CD4-positive, alpha-beta T cell (primary cell): ENCODE data around the gene GLYR1. TPM values are rescaled to one million over a fixed set of nuclear protein-coding genes. Genes with fewer than 3 reads are reported as not detected.

Experiments
- ATAC-seq: fragments of 200-7000 bp; cut with Tn5 transposase; one replicate; pipeline ENCODE4 v1.10.0; 2022; ENCODE audit warnings: mild to moderate bottlenecking; ENCODE audit not compliant: poor library complexity
- CTCF ChIA-PET: fragments of 350-600 bp; sonication (Branson Sonifier 250); formaldehyde crosslinking; loops from one replicate; lab custom pipeline; 2021; ENCODE audit warnings: antibody characterized with exemption, inconsistent platforms; lab: Charles Lee
- POLR2A ChIA-PET: fragments of 350-600 bp; sonication (Branson Sonifier 250); formaldehyde crosslinking; loops from one replicate; lab custom pipeline; 2021; ENCODE audit warnings: antibody characterized with exemption, inconsistent platforms; lab: Charles Lee
- DNase-seq, 14 experiments: peaks; one replicate each; pipeline ENCODE4 v3.0.0-alpha.2; 2013 to 2020; ENCODE audit warnings: mixed read lengths in 2 of 14
- H3K27ac ChIP-seq, 2 donors: one replicate each; pipeline versions ENCODE4 v1.5.1 to v1.7.0; 2013; ENCODE audit warnings: low read length in 2 of 2, low read depth in 1 of 2, mild to moderate bottlenecking in 1 of 2
- H3K27me3 ChIP-seq, 2 experiments: 1 replicate in 1 of 2; 2 replicates in 1 of 2; pipeline versions ENCODE4 v1.6.1 to v1.7.0; 2013; ENCODE audit warnings: low read length in 2 of 2, control low read depth in 1 of 2, mild to moderate bottlenecking in 1 of 2, moderate library complexity in 1 of 2; ENCODE audit not compliant: insufficient read depth in 2 of 2, control insufficient read depth in 1 of 2
- H3K36me3 ChIP-seq: one replicate; pipeline ENCODE4 v1.6.1; 2013; ENCODE audit warnings: low read length, control low read depth; ENCODE audit not compliant: insufficient read depth
- H3K4me1 ChIP-seq: one replicate; pipeline ENCODE4 v1.6.1; 2013; ENCODE audit warnings: low read length, control low read depth; ENCODE audit not compliant: insufficient read depth
- H3K4me3 ChIP-seq: one replicate; pipeline ENCODE4 v1.5.1; 2013; ENCODE audit warnings: mild to moderate bottlenecking, low read length, moderate library complexity
- H3K9me3 ChIP-seq, 2 experiments: 1 replicate in 1 of 2; 2 replicates in 1 of 2; pipeline versions ENCODE4 v1.6.1 to v1.7.0; 2013; ENCODE audit warnings: low read length in 2 of 2, mild to moderate bottlenecking in 2 of 2, control low read depth in 1 of 2, moderate library complexity in 1 of 2; ENCODE audit not compliant: control insufficient read depth in 1 of 2, insufficient read depth in 1 of 2
- H3K27ac Mint-ChIP-seq: one replicate; pipeline ENCODE4 v1.8.0; 2020; ENCODE audit warnings: mixed read lengths
- H3K27me3 Mint-ChIP-seq: one replicate; pipeline ENCODE4 v1.8.0; 2021; ENCODE audit warnings: mixed read lengths
- H3K36me3 Mint-ChIP-seq: one replicate; pipeline ENCODE4 v1.8.0; 2021; ENCODE audit warnings: low read depth, mixed read lengths
- H3K4me1 Mint-ChIP-seq: one replicate; pipeline ENCODE4 v1.8.0; 2021; ENCODE audit warnings: low read depth, mixed read lengths
- H3K4me3 Mint-ChIP-seq: one replicate; pipeline ENCODE4 v1.8.0; 2020; ENCODE audit warnings: mild to moderate bottlenecking, mixed read lengths
- H3K9me3 Mint-ChIP-seq: one replicate; pipeline ENCODE4 v1.8.0; 2020; ENCODE audit warnings: mixed read lengths
- intact Hi-C, 2 experiments: fragments of 100-400 bp; cut with DNase I in 1 of 2; cut with micrococcal nuclease in 1 of 2; formaldehyde crosslinking; loops; one replicate each; pipeline versions ENCODE4 v1.15.1 to v1.9.0; 2023 to 2025; cut with DNase I, micrococcal nuclease
- total RNA-seq, 174 experiments: library from RNA in 2 of 174; stranded (reverse) in 2 of 174; gene quantifications; one replicate each; pipeline ENCODE4 v1.2.3 and lab custom pipeline; 2021 to 2026
- TF ChIP-seq, protein P1 (sequence below): fragments of 200-600 bp; IDR thresholded peaks from one replicate; pipeline ENCODE4 v1.8.0; 2022; ENCODE audit warnings: antibody characterized with exemption, mild to moderate bottlenecking

Gene GLYR1
- total RNA-seq, 2 experiments from 2014 or later, result 71.7 to 77.2 TPM

DNA sequence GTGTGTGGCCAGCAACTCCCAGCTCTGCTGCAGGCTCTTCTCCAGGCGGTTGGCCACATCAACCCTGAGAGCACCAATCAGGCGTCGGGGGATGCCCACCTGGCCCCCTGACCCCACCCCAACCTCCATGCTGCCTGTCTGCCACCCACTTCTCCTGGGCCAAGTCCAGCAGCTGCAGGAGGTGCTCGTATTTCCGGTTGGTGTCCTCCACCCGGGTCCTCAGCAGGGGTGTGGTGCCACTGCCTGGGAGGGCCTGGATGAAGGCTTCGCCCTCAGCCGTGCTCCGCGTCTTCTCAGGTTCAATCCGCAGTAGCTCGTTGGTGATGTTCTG is 44.8 kb upstream of the GLYR1 start:
- no peaks in the 10 kb centered on the region for H3K36me3 Mint-ChIP-seq
- intact Hi-C loops, result no loop called here
- Histone ChIP-seq H3K36me3 (no peaks in the 10 kb centered on the region), H3K4me1 (no peaks in the 10 kb centered on the region), H3K27ac (no peak overlapping the region), H3K4me3 (no peak overlapping the region), H3K27me3 (no peaks in the 10 kb centered on the region), H3K9me3 (no peaks in the 10 kb centered on the region)
- TF ChIP-seq, protein P1, sequence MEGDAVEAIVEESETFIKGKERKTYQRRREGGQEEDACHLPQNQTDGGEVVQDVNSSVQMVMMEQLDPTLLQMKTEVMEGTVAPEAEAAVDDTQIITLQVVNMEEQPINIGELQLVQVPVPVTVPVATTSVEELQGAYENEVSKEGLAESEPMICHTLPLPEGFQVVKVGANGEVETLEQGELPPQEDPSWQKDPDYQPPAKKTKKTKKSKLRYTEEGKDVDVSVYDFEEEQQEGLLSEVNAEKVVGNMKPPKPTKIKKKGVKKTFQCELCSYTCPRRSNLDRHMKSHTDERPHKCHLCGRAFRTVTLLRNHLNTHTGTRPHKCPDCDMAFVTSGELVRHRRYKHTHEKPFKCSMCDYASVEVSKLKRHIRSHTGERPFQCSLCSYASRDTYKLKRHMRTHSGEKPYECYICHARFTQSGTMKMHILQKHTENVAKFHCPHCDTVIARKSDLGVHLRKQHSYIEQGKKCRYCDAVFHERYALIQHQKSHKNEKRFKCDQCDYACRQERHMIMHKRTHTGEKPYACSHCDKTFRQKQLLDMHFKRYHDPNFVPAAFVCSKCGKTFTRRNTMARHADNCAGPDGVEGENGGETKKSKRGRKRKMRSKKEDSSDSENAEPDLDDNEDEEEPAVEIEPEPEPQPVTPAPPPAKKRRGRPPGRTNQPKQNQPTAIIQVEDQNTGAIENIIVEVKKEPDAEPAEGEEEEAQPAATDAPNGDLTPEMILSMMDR, result no peak
- DNase-seq (no peak), ATAC-seq (no peak)
- ChIA-PET CTCF (interaction anchor here (1.2 kb wide), 1 partner anchor 15 kb away, joined by 3 read pairs; no protein-coding TSS in a partner anchor), POLR2A (no interaction called here)
- no peaks in the 10 kb centered on the region for H3K9me3 Mint-ChIP-seq
- no peak overlapping the region for H3K27ac Mint-ChIP-seq
- no peak overlapping the region for H3K4me3 Mint-ChIP-seq
- H3K4me1 Mint-ChIP-seq, result no peaks in the 10 kb centered on the region
- no peaks in the 10 kb centered on the region for H3K27me3 Mint-ChIP-seq

DNA sequence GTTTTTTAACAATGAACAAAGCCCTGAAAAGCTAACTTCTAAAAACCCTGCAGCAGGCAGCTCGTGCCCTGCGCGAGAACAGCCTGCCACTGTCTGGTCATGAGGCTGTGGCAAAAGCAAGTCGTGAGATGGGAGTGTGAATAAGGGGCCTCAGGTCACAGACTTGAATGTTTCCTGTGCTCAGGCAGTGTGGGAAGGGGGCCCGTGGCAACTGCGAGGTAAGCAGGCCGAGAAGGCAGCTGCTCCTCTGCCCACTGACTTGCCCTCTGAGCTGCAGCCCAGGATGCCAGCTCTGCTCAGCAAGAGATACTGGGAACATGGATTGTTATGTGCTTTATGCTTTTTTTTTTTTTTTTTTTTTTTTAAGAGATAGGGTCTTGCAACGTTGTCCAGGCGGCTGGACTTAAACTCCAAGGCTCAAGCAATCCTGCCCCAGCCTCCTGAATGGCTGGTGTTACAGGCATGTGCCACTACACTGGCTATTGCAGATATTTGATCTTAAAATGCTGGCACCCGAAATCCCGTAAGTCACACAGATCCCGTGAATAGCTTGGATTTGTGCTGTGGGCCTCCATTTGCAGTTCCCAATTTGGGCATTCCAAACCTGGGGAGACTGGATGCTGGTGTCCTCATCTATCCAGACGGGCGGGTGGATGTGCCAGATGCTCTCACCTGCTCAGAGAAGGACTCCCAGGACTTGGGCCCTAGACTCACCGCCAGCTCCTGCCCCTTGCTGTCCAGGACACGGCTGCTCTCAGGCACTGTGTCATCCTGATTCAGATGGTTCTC is 44.2 kb upstream of the GLYR1 start:
- TF ChIP-seq, protein P1, result no peak
- ChIA-PET POLR2A (no interaction called here), CTCF (interaction anchor here (1.2 kb wide), 1 partner anchor 15 kb away, joined by 3 read pairs; no protein-coding TSS in a partner anchor)
- intact Hi-C loops, result no loop called here
- H3K27me3 Mint-ChIP-seq, result no peaks in the 10 kb centered on the region
- H3K27ac Mint-ChIP-seq, result no peak overlapping the region
- no peak overlapping the region for H3K4me3 ChIP-seq
- H3K4me1 ChIP-seq, result no peaks in the 10 kb centered on the region
- H3K36me3 Mint-ChIP-seq, result peaks cover 2% of the 10 kb centered on the region
- H3K27me3 ChIP-seq, result no peaks in the 10 kb centered on the region
- no peaks in the 10 kb centered on the region for H3K4me1 Mint-ChIP-seq
- no peak overlapping the region for H3K4me3 Mint-ChIP-seq
- ATAC-seq (no peak), DNase-seq (no peak)
- H3K9me3 Mint-ChIP-seq, result no peaks in the 10 kb centered on the region
- no peaks in the 10 kb centered on the region for H3K9me3 ChIP-seq
- peaks cover 1% of the 10 kb centered on the region for H3K36me3 ChIP-seq
- no peak overlapping the region for H3K27ac ChIP-seq

DNA sequence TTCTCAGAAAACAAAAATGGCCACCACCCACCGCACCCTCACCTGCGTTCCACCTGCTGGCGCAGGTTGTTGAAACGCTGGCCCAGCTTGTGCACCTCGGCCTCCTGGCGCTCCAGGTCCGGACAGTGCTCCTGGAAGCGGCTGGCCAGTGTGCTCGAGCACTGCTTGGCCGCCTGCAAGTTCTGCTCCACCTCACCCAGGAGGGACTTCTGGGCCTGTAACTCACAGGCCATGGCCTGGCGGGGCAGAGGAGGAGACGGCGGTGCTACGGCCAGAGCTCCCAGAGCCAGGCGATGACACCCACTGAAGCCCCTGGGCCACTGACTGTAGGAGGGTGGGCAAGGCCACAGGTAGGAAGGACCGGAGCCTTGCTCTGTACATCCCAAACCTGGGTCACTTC is 43.6 kb upstream of the GLYR1 start:
- Mint-ChIP-seq H3K9me3 (no peaks in the 10 kb centered on the region), H3K4me3 (no peak overlapping the region), H3K27ac (no peak overlapping the region), H3K4me1 (no peaks in the 10 kb centered on the region), H3K36me3 (peaks cover 8% of the 10 kb centered on the region), H3K27me3 (no peaks in the 10 kb centered on the region)
- intact Hi-C loops, result no loop called here
- no peaks in the 10 kb centered on the region for H3K27me3 ChIP-seq
- peaks cover 7% of the 10 kb centered on the region for H3K36me3 ChIP-seq
- no peak overlapping the region for H3K27ac ChIP-seq
- ChIA-PET CTCF (interaction anchor here (1.2 kb wide), 1 partner anchor 14 kb away, joined by 3 read pairs; no protein-coding TSS in a partner anchor), POLR2A (no interaction called here)
- no peak overlapping the region for H3K4me3 ChIP-seq
- no peaks in the 10 kb centered on the region for H3K9me3 ChIP-seq
- no peak for ATAC-seq
- no peaks in the 10 kb centered on the region for H3K4me1 ChIP-seq
- no peak for DNase-seq
- TF ChIP-seq, protein P1, result no peak
